IPS DF 6.9 (cell line): Measurements from ENCODE around the gene THY1.
"Not testable (repeated sequence)": the region's sequence is repeated elsewhere in the genome, so short reads cannot be mapped to it uniquely, and the experiment has no call there.

Experiments used
- DNase-seq: peaks from one replicate; pipeline ENCODE4 v3.0.0-alpha.2; 2013; ENCODE audit warnings: low read depth, low spot score
- H3K27ac ChIP-seq: one replicate; pipeline ENCODE4 v1.5.1; 2013; ENCODE audit warnings: low read length, control low read depth
- H3K27me3 ChIP-seq: 2 replicates; pipeline ENCODE4 v1.6.1; 2013; ENCODE audit warnings: mild to moderate bottlenecking, low read length; ENCODE audit not compliant: control insufficient read depth, insufficient read depth
- H3K36me3 ChIP-seq: 2 replicates; pipeline ENCODE4 v1.6.1; 2013; ENCODE audit warnings: low read length; ENCODE audit not compliant: control insufficient read depth, insufficient read depth
- H3K4me1 ChIP-seq: 2 replicates; pipeline ENCODE4 v1.6.1; 2013; ENCODE audit warnings: low read length; ENCODE audit not compliant: control insufficient read depth, insufficient read depth
- H3K4me3 ChIP-seq: 2 replicates; pipeline ENCODE4 v1.5.1; 2013; ENCODE audit warnings: mild to moderate bottlenecking, low read length
- H3K9me3 ChIP-seq: 2 replicates; pipeline ENCODE4 v1.6.1; 2013; ENCODE audit warnings: low read length, inconsistent platforms; ENCODE audit not compliant: control insufficient read depth, insufficient read depth
- WGBS: extraction: QIAGEN DNeasy Blood & Tissue Kit; methylation state at CpG from one replicate; pipeline ENCODE4 v1.1.7; 2013; ENCODE audit warnings: mixed read lengths, missing lambda C conversion rate; ENCODE audit not compliant: insufficient read length, insufficient coverage; 5-methylcytosine and 5-hydroxymethylcytosine counted together

THY1 gene

GRCh38 chr11:119409731-119410130, 13.2 kb downstream of the THY1 start:
- H3K27me3 ChIP-seq, result no peaks in the 10 kb centered on the region
- DNase-seq, result no peak
- H3K4me1 ChIP-seq, result no peaks in the 10 kb centered on the region; the same call in 1 of the 2 replicates
- H3K36me3 ChIP-seq, result no peaks in the 10 kb centered on the region
- WGBS, result no CpG with 5 or more reads among the region's 1 CpG
- no peak overlapping the region for H3K27ac ChIP-seq
- H3K4me3 ChIP-seq, result no peak overlapping the region
- no peaks in the 10 kb centered on the region for H3K9me3 ChIP-seq

GRCh38 chr11:119406005-119406404, 17.0 kb downstream of the THY1 start:
- no peaks in the 10 kb centered on the region for H3K27me3 ChIP-seq
- H3K27ac ChIP-seq, result no peak overlapping the region
- H3K36me3 ChIP-seq, result no peaks in the 10 kb centered on the region
- WGBS, result no CpG with 5 or more reads among the region's 3 CpGs
- no peaks in the 10 kb centered on the region for H3K9me3 ChIP-seq
- H3K4me3 ChIP-seq, result no peak overlapping the region
- H3K4me1 ChIP-seq, result no peaks in the 10 kb centered on the region; the same call in 1 of the 2 replicates
- no peak for DNase-seq

- H3K4me1 ChIP-seq, DNase-seq, H3K9me3 ChIP-seq, H3K36me3 ChIP-seq, H3K27ac ChIP-seq, H3K27me3 ChIP-seq, H3K4me3 ChIP-seq: not testable (repeated sequence)
- no CpG with 5 or more reads among the region's 6 CpGs for WGBS
These were observed 17.5 kb downstream of the THY1 start for GRCh38 chr11:119405448-119405847.

DNA sequence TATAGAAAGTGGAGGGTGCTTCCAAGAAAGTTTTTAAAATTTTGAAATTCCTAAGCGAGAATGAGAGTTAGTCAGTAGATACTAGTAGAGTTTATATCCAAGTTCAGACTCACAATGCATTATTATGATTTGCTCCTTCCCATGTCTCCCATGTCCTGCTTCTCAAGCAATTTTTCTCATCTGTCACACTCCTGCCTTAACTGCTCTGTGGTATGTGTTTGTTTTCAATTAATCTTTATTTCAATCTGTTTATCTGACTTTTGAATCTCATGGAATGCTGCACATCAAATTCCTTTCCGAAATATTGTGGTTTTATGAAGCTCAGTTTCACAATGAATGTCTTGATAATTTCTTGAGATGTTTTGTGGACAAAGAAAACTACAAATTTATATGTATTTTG, 18.1 kb downstream of the THY1 start:
- Histone ChIP-seq H3K36me3 (no peaks in the 10 kb centered on the region), H3K4me3 (no peak overlapping the region), H3K4me1 (no peaks in the 10 kb centered on the region; the same call in 1 of the 2 replicates), H3K27ac (no peak overlapping the region), H3K9me3 (no peaks in the 10 kb centered on the region), H3K27me3 (no peaks in the 10 kb centered on the region)
- DNase-seq, result no peak
- no CpG with 5 or more reads among the region's 2 CpGs for WGBS

DNA sequence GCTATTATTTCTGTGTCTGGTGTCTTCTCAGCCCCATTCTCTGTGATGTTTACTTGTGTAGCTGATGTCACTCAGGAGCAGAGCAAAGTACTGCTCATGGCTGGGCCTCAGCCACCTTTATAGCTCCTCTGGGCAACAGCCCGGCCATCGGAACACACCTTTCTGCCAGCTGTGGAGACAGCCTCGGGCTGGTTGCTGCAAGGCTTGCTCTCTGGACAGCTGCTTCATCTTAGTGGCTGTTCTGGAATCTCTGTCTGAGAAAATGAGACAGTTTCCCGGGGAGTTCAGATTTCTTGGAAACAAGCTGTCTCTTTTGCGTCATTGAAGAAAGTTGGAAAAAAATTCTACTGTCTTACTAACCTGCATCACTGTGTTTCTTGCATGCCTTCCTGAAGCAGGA, 20.0 kb downstream of the THY1 start:
- H3K36me3 ChIP-seq, result no peaks in the 10 kb centered on the region
- H3K4me1 ChIP-seq, result no peaks in the 10 kb centered on the region
- no peaks in the 10 kb centered on the region for H3K9me3 ChIP-seq
- no peak overlapping the region for H3K27ac ChIP-seq
- no peak for DNase-seq
- no peaks in the 10 kb centered on the region for H3K27me3 ChIP-seq
- H3K4me3 ChIP-seq, result no peak overlapping the region
- no CpG with 5 or more reads among the region's 5 CpGs for WGBS

GRCh38 chr11:119402470-119402869, 20.5 kb downstream of the THY1 start:
- Histone ChIP-seq H3K27me3 (no peaks in the 10 kb centered on the region), H3K4me1 (no peaks in the 10 kb centered on the region), H3K36me3 (no peaks in the 10 kb centered on the region), H3K27ac (no peak overlapping the region), H3K4me3 (no peak overlapping the region), H3K9me3 (no peaks in the 10 kb centered on the region)
- WGBS, result no CpG with 5 or more reads among the region's 8 CpGs
- DNase-seq, result no peak

GRCh38 chr11:119400860-119401259, 22.1 kb downstream of the THY1 start:
- Histone ChIP-seq H3K27me3 (no peaks in the 10 kb centered on the region), H3K9me3 (no peaks in the 10 kb centered on the region), H3K27ac (no peak overlapping the region), H3K36me3 (no peaks in the 10 kb centered on the region), H3K4me1 (no peaks in the 10 kb centered on the region), H3K4me3 (no peak overlapping the region)
- DNase-seq, result no peak

DNA sequence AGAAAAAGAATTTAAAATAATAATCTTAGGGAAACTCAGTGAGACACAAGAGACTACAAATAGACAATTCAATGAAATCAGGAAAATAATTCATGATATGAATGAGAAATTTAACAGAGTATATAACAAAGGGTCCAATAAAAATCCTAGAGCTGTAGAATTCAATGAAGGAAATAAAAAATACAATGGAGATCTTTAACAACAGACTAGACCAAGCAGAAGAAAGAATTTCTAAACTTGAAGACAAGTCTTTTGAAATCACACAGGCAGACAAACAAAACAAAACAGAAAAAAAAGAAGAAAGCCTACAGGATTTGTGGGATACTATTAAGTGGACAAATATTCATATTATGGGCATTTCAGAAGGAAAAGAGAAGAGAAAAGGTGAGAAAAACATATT, 25.2 kb downstream of the THY1 start:
- no peak overlapping the region for H3K4me3 ChIP-seq
- H3K36me3 ChIP-seq, result no peaks in the 10 kb centered on the region
- H3K9me3 ChIP-seq, result no peaks in the 10 kb centered on the region
- H3K27me3 ChIP-seq, result no peaks in the 10 kb centered on the region; the same call in 1 of the 2 replicates
- no peak for DNase-seq
- 0 out of 2 replicates have a peak, but pooled peaks cover 1% of the 10 kb centered on the region for H3K4me1 ChIP-seq
- no peak overlapping the region for H3K27ac ChIP-seq

DNA sequence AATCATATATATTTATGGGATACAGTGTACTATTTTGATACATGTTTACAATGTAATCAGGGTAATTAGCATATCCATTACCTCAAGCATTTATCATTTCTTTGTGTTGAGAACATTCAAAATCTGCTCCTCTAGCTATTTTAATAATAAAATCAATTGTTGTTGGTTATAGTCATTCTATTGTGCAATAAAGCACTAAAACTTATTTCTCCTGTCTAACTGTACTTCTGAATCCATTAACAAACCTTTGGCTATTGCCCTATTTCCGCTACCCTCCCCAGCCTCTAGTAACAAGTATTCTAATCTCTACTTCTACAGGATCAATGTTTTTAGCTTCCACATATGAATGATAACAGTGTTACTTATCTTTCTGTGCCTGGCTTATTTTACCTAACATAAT, 26.1 kb downstream of the THY1 start:
- no peak for DNase-seq
- Histone ChIP-seq H3K36me3 (no peaks in the 10 kb centered on the region), H3K4me1 (0 out of 2 replicates have a peak, but pooled peaks cover 1% of the 10 kb centered on the region), H3K4me3 (no peak overlapping the region), H3K27me3 (no peaks in the 10 kb centered on the region; the same call in 1 of the 2 replicates), H3K27ac (no peak overlapping the region), H3K9me3 (no peaks in the 10 kb centered on the region)
- WGBS, result no CpG with 5 or more reads among the region's 1 CpG

DNA sequence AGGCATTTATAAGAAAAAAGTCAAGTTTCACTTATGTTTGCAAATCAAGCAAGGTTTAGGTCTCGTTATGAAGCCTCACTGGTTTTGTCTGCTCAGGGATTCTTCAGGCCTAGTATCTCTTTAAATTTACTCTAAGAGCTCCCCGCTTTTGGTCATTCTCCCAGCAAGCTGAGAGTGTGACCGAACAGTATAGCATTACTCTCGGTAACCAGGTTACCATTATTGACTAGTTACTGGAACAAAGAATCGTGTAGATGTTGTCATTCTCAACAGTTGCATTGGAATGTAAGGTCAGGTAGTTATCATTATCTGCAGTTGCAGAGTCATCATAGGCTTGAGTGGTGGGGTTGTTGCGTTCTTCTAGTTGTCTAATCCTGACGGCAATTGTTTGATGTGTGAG, 31.7 kb downstream of the THY1 start:
- no peaks in the 10 kb centered on the region for H3K9me3 ChIP-seq
- WGBS, result no CpG with 5 or more reads among the region's 7 CpGs

DNA sequence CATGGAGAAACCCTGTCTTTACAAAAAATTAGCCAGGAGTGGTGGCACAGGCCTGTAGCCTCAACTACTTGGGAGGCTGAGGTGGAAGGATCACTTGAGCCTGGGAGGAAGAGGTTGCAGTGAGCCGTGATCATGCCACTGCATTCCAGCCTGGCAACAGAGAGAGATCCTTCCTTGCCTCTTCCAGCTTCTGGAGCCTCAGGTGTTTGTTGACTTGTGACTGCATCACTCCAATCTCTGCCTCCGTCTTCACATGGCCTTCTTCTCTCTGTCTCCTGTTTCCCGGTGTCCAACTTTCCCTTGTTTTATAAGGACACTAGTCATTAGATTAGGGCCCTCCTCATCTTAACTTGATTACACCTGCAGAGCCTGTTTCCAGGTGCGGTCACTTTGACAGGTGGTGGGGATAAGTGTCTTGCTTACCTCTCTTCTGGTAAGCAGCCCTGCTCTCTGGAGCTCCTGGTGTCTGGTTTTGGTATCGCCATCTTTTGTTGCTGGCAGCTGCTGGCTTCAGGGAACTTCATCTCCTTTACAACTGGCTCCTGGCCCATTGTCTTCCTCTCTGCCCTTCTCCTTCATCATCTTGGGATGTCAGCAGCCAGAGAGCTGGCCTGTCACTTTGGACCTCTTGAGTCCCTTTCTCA, 33.2 kb downstream of the THY1 start:
- Histone ChIP-seq H3K4me3 (no peak overlapping the region), H3K36me3 (no peaks in the 10 kb centered on the region), H3K27me3 (no peaks in the 10 kb centered on the region; the same call in 1 of the 2 replicates), H3K27ac (no peak overlapping the region), H3K9me3 (no peaks in the 10 kb centered on the region), H3K4me1 (0 out of 2 replicates have a peak, but pooled peaks cover 1% of the 10 kb centered on the region)
- no CpG with 5 or more reads among the region's 5 CpGs for WGBS
- no peak for DNase-seq

More for the DNA sequence above, 31.7 kb downstream of the THY1 start:
- Histone ChIP-seq H3K27ac (no peak overlapping the region), H3K27me3 (no peaks in the 10 kb centered on the region; the same call in 1 of the 2 replicates), H3K4me3 (no peak overlapping the region), H3K36me3 (no peaks in the 10 kb centered on the region), H3K4me1 (0 out of 2 replicates have a peak, but pooled peaks cover 1% of the 10 kb centered on the region)
- DNase-seq, result no peak
